ENCODE results near the gene TUBGCP4. TPM values are rescaled to one million over a fixed set of nuclear protein-coding genes. Genes with fewer than 3 reads are reported as not detected.

TUBGCP4 gene
- total RNA-seq, 5 donors from 2014 or later (not counting 1 experiment from before 2014, with no cell fraction given) = 10.4 to 24.3 (median 21.3) TPM

- Mint-ChIP-seq H3K27me3 (no peaks in the 10 kb centered on the region), H3K9me3 (no peaks in the 10 kb centered on the region), H3K4me1 (no peaks in the 10 kb centered on the region), H3K27ac (peak overlapping the region; percentile 26 to 34), H3K36me3 (peaks cover 65% of the 10 kb centered on the region), H3K4me3 (no peak overlapping the region)
- Histone ChIP-seq H3K9me3 (no peaks in the 10 kb centered on the region), H3K27ac (ENCODE audit: low read length) (no peak overlapping the region), H3K4me1 (ENCODE audit: control insufficient read depth in 1 of 2, extremely low read depth in 1 of 2, insufficient read depth in 2 of 2, low read length in 2 of 2) (no peaks in the 10 kb centered on the region), H3K27me3 (replicated peaks in 1 of 2; ENCODE audit: control insufficient read depth in 2 of 2, extremely low read depth in 1 of 2, insufficient read depth in 2 of 2, low read length in 1 of 2) (no peaks in the 10 kb centered on the region), H3K4me3 (ENCODE audit: control insufficient read depth in 1 of 2, extremely low read depth in 1 of 2, low read length in 1 of 2) (no peak overlapping the region), H3K36me3 (ENCODE audit: control insufficient read depth in 2 of 2, extremely low read depth in 1 of 2, insufficient read depth in 1 of 2, low read length in 1 of 2) (peaks cover 19 to 70% of the 10 kb centered on the region in 2 donors)
- POLR2A ChIA-PET = no interaction called here
- CTCF ChIA-PET = no interaction called here
- DNase-seq = no peak
- ATAC-seq (replicated peaks in 1 of 4) = no peak
- WGBS (ENCODE audit: insufficient coverage) = 97% methylated on average over 4 of the region's 5 CpGs
These were observed 39.8 kb downstream of the TUBGCP4 start for GRCh38 chr15:43410572-43411214.

GRCh38 chr15:43412096-43412495 is 41.2 kb downstream of the TUBGCP4 start:
- DNase-seq (no peak), ATAC-seq (replicated peaks in 1 of 4) (no peak)
- H3K27me3 Mint-ChIP-seq = no peaks in the 10 kb centered on the region
- ChIA-PET CTCF (no interaction called here), POLR2A (no interaction called here)
- no CpG with 5 or more reads among the region's 1 CpG for WGBS (ENCODE audit: insufficient coverage)
- H3K27ac ChIP-seq (ENCODE audit: low read length) = no peak overlapping the region
- H3K4me3 ChIP-seq (ENCODE audit: control insufficient read depth in 1 of 2, extremely low read depth in 1 of 2, low read length in 1 of 2) = no peak overlapping the region
- H3K4me3 Mint-ChIP-seq = no peak overlapping the region
- H3K4me1 ChIP-seq (ENCODE audit: control insufficient read depth in 1 of 2, extremely low read depth in 1 of 2, insufficient read depth in 2 of 2, low read length in 2 of 2) = no peaks in the 10 kb centered on the region
- H3K36me3 ChIP-seq (ENCODE audit: control insufficient read depth in 2 of 2, extremely low read depth in 1 of 2, insufficient read depth in 1 of 2, low read length in 1 of 2) = peaks cover 19 to 71% of the 10 kb centered on the region in 2 donors
- peaks cover 65% of the 10 kb centered on the region for H3K36me3 Mint-ChIP-seq
- H3K9me3 ChIP-seq = no peaks in the 10 kb centered on the region
- no peaks in the 10 kb centered on the region for H3K27me3 ChIP-seq (replicated peaks in 1 of 2; ENCODE audit: control insufficient read depth in 2 of 2, extremely low read depth in 1 of 2, insufficient read depth in 2 of 2, low read length in 1 of 2)
- H3K4me1 Mint-ChIP-seq = no peaks in the 10 kb centered on the region
- no peaks in the 10 kb centered on the region for H3K9me3 Mint-ChIP-seq
- H3K27ac Mint-ChIP-seq = peak overlapping the region in 1 of 2 donors; percentile 34

GRCh38 chr15:43414196-43414595 is 43.3 kb downstream of the TUBGCP4 start:
- ChIA-PET CTCF (no interaction called here), POLR2A (no interaction called here)
- H3K27me3 ChIP-seq (replicated peaks in 1 of 2; ENCODE audit: control insufficient read depth in 2 of 2, extremely low read depth in 1 of 2, insufficient read depth in 2 of 2, low read length in 1 of 2) = no peaks in the 10 kb centered on the region
- peaks cover 13 to 57% of the 10 kb centered on the region in 2 donors for H3K36me3 ChIP-seq (ENCODE audit: control insufficient read depth in 2 of 2, extremely low read depth in 1 of 2, insufficient read depth in 1 of 2, low read length in 1 of 2)
- H3K27ac ChIP-seq (ENCODE audit: low read length) = no peak overlapping the region
- Mint-ChIP-seq H3K27ac (peak overlapping the region in 1 of 2 donors; percentile 39), H3K9me3 (no peaks in the 10 kb centered on the region), H3K36me3 (peaks cover 59% of the 10 kb centered on the region), H3K4me3 (no peak overlapping the region), H3K4me1 (no peaks in the 10 kb centered on the region), H3K27me3 (no peaks in the 10 kb centered on the region)
- no peak overlapping the region for H3K4me3 ChIP-seq (ENCODE audit: control insufficient read depth in 1 of 2, extremely low read depth in 1 of 2, low read length in 1 of 2)
- ATAC-seq (replicated peaks in 1 of 4) (no peak), DNase-seq (no peak)
- no peaks in the 10 kb centered on the region for H3K9me3 ChIP-seq
- H3K4me1 ChIP-seq (ENCODE audit: control insufficient read depth in 1 of 2, extremely low read depth in 1 of 2, insufficient read depth in 2 of 2, low read length in 2 of 2) = no peaks in the 10 kb centered on the region

GRCh38 chr15:43420435-43420834 is 49.5 kb downstream of the TUBGCP4 start:
- Histone ChIP-seq H3K36me3 (ENCODE audit: control insufficient read depth in 2 of 2, extremely low read depth in 1 of 2, insufficient read depth in 1 of 2, low read length in 1 of 2) (peaks cover 2 to 59% of the 10 kb centered on the region in 2 donors), H3K4me3 (ENCODE audit: control insufficient read depth in 1 of 2, extremely low read depth in 1 of 2, low read length in 1 of 2) (no peak overlapping the region), H3K4me1 (ENCODE audit: control insufficient read depth in 1 of 2, extremely low read depth in 1 of 2, insufficient read depth in 2 of 2, low read length in 2 of 2) (peaks cover 0 to 4% of the 10 kb centered on the region in 2 experiments), H3K27ac (ENCODE audit: low read length) (no peak overlapping the region), H3K27me3 (replicated peaks in 1 of 2; ENCODE audit: control insufficient read depth in 2 of 2, extremely low read depth in 1 of 2, insufficient read depth in 2 of 2, low read length in 1 of 2) (no peaks in the 10 kb centered on the region), H3K9me3 (no peaks in the 10 kb centered on the region)
- Mint-ChIP-seq H3K27me3 (no peaks in the 10 kb centered on the region), H3K4me3 (no peak overlapping the region), H3K4me1 (peaks cover 4 to 15% (median 10%) of the 10 kb centered on the region in 3 donors), H3K9me3 (no peaks in the 10 kb centered on the region), H3K36me3 (peaks cover 52% of the 10 kb centered on the region), H3K27ac (no peak overlapping the region)
- DNase-seq = no peak
- 100% methylated on average over 6 of the region's 10 CpGs for WGBS (ENCODE audit: insufficient coverage)
- no peak for ATAC-seq (replicated peaks in 1 of 4)
- CTCF ChIA-PET = no interaction called here
- POLR2A ChIA-PET = no interaction called here

GRCh38 chr15:43420876-43421275 is 50.0 kb downstream of the TUBGCP4 start:
- 67% methylated on average over 1 of the region's 7 CpGs for WGBS (ENCODE audit: insufficient coverage)
- ChIA-PET POLR2A (no interaction called here), CTCF (no interaction called here)
- H3K9me3 ChIP-seq = no peaks in the 10 kb centered on the region
- H3K4me1 ChIP-seq (ENCODE audit: control insufficient read depth in 1 of 2, extremely low read depth in 1 of 2, insufficient read depth in 2 of 2, low read length in 2 of 2) = peaks cover 0 to 4% of the 10 kb centered on the region in 2 experiments
- no peaks in the 10 kb centered on the region for H3K27me3 Mint-ChIP-seq
- peaks cover 4 to 15% (median 10%) of the 10 kb centered on the region in 3 donors for H3K4me1 Mint-ChIP-seq
- no peak for ATAC-seq (replicated peaks in 1 of 4)
- H3K27me3 ChIP-seq (replicated peaks in 1 of 2; ENCODE audit: control insufficient read depth in 2 of 2, extremely low read depth in 1 of 2, insufficient read depth in 2 of 2, low read length in 1 of 2) = no peaks in the 10 kb centered on the region
- no peak overlapping the region for H3K27ac Mint-ChIP-seq
- H3K36me3 ChIP-seq (ENCODE audit: control insufficient read depth in 2 of 2, extremely low read depth in 1 of 2, insufficient read depth in 1 of 2, low read length in 1 of 2) = peaks cover 0 to 54% of the 10 kb centered on the region in 2 donors
- H3K9me3 Mint-ChIP-seq = no peaks in the 10 kb centered on the region
- H3K36me3 Mint-ChIP-seq = peaks cover 48% of the 10 kb centered on the region
- DNase-seq = no peak
- H3K4me3 ChIP-seq (ENCODE audit: control insufficient read depth in 1 of 2, extremely low read depth in 1 of 2, low read length in 1 of 2) = no peak overlapping the region
- no peak overlapping the region for H3K27ac ChIP-seq (ENCODE audit: low read length)
- no peak overlapping the region for H3K4me3 Mint-ChIP-seq

GRCh38 chr15:43423793-43424192 is 52.9 kb downstream of the TUBGCP4 start:
- 93% methylated on average over 3 of the region's 3 CpGs for WGBS (ENCODE audit: insufficient coverage)
- no peaks in the 10 kb centered on the region for H3K9me3 Mint-ChIP-seq
- CTCF ChIA-PET = interaction anchor here in 1 of 2 donors (0.6 kb wide), 1 partner anchor 139 kb away, joined by 3 read pairs; no protein-coding TSS in a partner anchor

More at GRCh38 chr15:43423793-43424192, 52.9 kb downstream of the TUBGCP4 start:
- Histone ChIP-seq H3K4me1 (ENCODE audit: control insufficient read depth in 1 of 2, extremely low read depth in 1 of 2, insufficient read depth in 2 of 2, low read length in 2 of 2) (peaks cover 0 to 4% of the 10 kb centered on the region in 2 experiments), H3K27ac (ENCODE audit: low read length) (no peak overlapping the region), H3K27me3 (replicated peaks in 1 of 2; ENCODE audit: control insufficient read depth in 2 of 2, extremely low read depth in 1 of 2, insufficient read depth in 2 of 2, low read length in 1 of 2) (no peaks in the 10 kb centered on the region), H3K9me3 (no peaks in the 10 kb centered on the region), H3K36me3 (ENCODE audit: control insufficient read depth in 2 of 2, extremely low read depth in 1 of 2, insufficient read depth in 1 of 2, low read length in 1 of 2) (peaks cover 0 to 54% of the 10 kb centered on the region in 2 donors), H3K4me3 (ENCODE audit: control insufficient read depth in 1 of 2, extremely low read depth in 1 of 2, low read length in 1 of 2) (no peak overlapping the region)
- POLR2A ChIA-PET = no interaction called here
- ATAC-seq (replicated peaks in 1 of 4) (no peak), DNase-seq (no peak)
- H3K4me3 Mint-ChIP-seq = no peak overlapping the region
- H3K36me3 Mint-ChIP-seq = peaks cover 43% of the 10 kb centered on the region
- peaks cover 4 to 15% (median 10%) of the 10 kb centered on the region in 3 donors for H3K4me1 Mint-ChIP-seq
- H3K27ac Mint-ChIP-seq = no peak overlapping the region
- no peaks in the 10 kb centered on the region for H3K27me3 Mint-ChIP-seq
